Karpas-422 (cell line): ENCODE measurements around the gene PRKG1. TPM values are rescaled to one million over a fixed set of nuclear protein-coding genes. Genes with fewer than 3 reads are reported as not detected.

ENCODE experiments used
- DNase-seq: peaks from one replicate; pipeline ENCODE4 v3.0.0-alpha.2; 2015
- H2AFZ ChIP-seq: fragments of 200-600 bp; sonication (generic); 2 replicates; pipeline ENCODE4 v1.6.1; 2014; ENCODE audit warnings: antibody characterized with exemption, low read length, mixed read lengths
- H3K27ac ChIP-seq: fragments of 200-600 bp; sonication (generic); 2 replicates; pipeline ENCODE4 v1.5.1; 2014; ENCODE audit warnings: mild to moderate bottlenecking, low read length, moderate library complexity
- H3K27me3 ChIP-seq: fragments of 200-600 bp; sonication (generic); 2 replicates; pipeline ENCODE4 v1.6.1; 2014; ENCODE audit warnings: low read length, mixed read lengths
- H3K36me3 ChIP-seq: fragments of 200-600 bp; sonication (generic); 2 replicates; pipeline ENCODE4 v1.6.1; 2014; ENCODE audit warnings: low read length, mixed read lengths; ENCODE audit not compliant: insufficient read depth
- H3K4me1 ChIP-seq: fragments of 200-600 bp; sonication (generic); 2 replicates; pipeline ENCODE4 v1.6.1; 2014; ENCODE audit warnings: mild to moderate bottlenecking, low read length, mixed read lengths
- H3K4me2 ChIP-seq: fragments of 200-600 bp; sonication (generic); 2 replicates; pipeline ENCODE4 v1.6.1; 2014; ENCODE audit warnings: low read length, low read depth, mild to moderate bottlenecking; ENCODE audit not compliant: poor library complexity, severe bottlenecking
- H3K4me3 ChIP-seq: fragments of 200-600 bp; sonication (generic); 2 replicates; pipeline ENCODE4 v1.5.1; 2014; ENCODE audit warnings: mild to moderate bottlenecking, antibody characterized with exemption, low read length, mixed read lengths
- H3K79me2 ChIP-seq: fragments of 200-600 bp; sonication (generic); 2 replicates; pipeline ENCODE4 v1.6.1; 2014; ENCODE audit warnings: mild to moderate bottlenecking, low read length, mixed read lengths
- H3K9ac ChIP-seq: fragments of 200-600 bp; sonication (generic); 2 replicates; pipeline ENCODE4 v1.6.0; 2014; ENCODE audit warnings: low read length
- H3K9me2 ChIP-seq: fragments of 200-600 bp; sonication (generic), shearing (Covaris generic); replicated peaks from 2 replicates; pipeline ENCODE4 v1.6.0; 2014; ENCODE audit warnings: mild to moderate bottlenecking, low read length, moderate library complexity; ENCODE audit not compliant: insufficient read depth
- H3K9me3 ChIP-seq: fragments of 300-700, 200-600 bp; sonication (generic); 2 replicates; pipeline ENCODE4 v1.6.1; 2014; ENCODE audit warnings: low read length, mixed read lengths
- H4K20me1 ChIP-seq: fragments of 200-600 bp; sonication (generic); 2 replicates; pipeline ENCODE4 v1.6.1; 2014; ENCODE audit warnings: mild to moderate bottlenecking, antibody characterized with exemption, low read length, low read depth; ENCODE audit not compliant: insufficient read depth
- total RNA-seq: library from RNA; depleted of rRNA; stranded (reverse); fragments of >200 nt; shearing (Covaris generic); gene quantifications from 2 replicates; pipeline ENCODE4 v1.2.3, GENCODE V29; 2014; ENCODE audit warnings: low replicate concordance

The PRKG1 gene
- total RNA-seq, 1 experiment from 2014 or later = not detected

DNA sequence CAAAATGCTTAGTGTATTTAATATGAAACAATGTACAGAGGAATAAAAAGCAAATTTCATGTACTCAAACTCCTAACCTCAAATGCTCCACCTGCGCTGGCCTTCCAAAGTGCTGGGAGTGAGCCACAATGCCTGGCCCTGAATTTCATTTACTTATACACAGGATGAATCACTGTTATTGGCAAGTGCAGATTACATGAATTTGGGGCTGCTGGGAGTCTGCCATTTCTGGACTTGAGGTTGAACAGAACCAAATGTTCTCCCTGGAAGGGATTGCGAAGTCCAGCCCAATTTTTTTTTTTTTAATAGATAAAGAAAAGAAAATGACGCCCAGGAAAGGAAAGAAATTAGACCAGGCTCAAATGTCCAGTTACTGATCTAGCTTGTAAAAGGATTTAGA is 631.9 kb downstream of the PRKG1 start:
- no peak overlapping the region for H2AFZ ChIP-seq
- H3K27me3 ChIP-seq = no peaks in the 10 kb centered on the region
- no peaks in the 10 kb centered on the region for H3K9me2 ChIP-seq
- no peak overlapping the region for H3K4me2 ChIP-seq
- no peak overlapping the region for H3K9ac ChIP-seq
- no peaks in the 10 kb centered on the region for H3K4me1 ChIP-seq
- no peak overlapping the region for H3K4me3 ChIP-seq
- H3K36me3 ChIP-seq = no peaks in the 10 kb centered on the region
- no peaks in the 10 kb centered on the region for H4K20me1 ChIP-seq
- H3K27ac ChIP-seq = no peak overlapping the region
- DNase-seq = no peak
- no peaks in the 10 kb centered on the region for H3K9me3 ChIP-seq
- H3K79me2 ChIP-seq = no peaks in the 10 kb centered on the region

DNA sequence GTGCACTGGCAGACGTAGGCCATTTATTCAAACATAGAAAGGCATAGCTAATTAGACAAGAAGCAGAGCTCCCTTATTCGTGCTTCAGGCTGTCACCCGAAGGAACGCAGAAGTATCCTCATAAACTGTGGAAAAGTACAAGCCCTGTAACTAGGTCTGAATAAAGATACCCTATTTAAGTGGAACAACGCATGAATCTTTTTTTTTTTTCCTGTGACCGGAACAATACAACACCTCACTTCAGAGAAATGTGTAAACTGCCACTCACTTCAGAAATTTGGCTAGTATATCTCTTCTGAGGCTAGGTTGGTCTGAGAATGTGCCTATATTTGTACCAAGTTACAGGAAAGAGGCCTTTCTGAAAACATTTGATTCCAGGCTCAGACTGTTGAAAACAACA is 633.1 kb downstream of the PRKG1 start:
- no peak overlapping the region for H3K4me3 ChIP-seq
- H3K4me2 ChIP-seq = no peak overlapping the region
- no peak overlapping the region for H2AFZ ChIP-seq
- no peaks in the 10 kb centered on the region for H3K9me3 ChIP-seq
- no peak for DNase-seq
- H3K27me3 ChIP-seq = no peaks in the 10 kb centered on the region
- no peaks in the 10 kb centered on the region for H3K9me2 ChIP-seq
- H3K79me2 ChIP-seq = no peaks in the 10 kb centered on the region
- no peaks in the 10 kb centered on the region for H4K20me1 ChIP-seq
- no peaks in the 10 kb centered on the region for H3K4me1 ChIP-seq
- H3K9ac ChIP-seq = no peak overlapping the region
- no peak overlapping the region for H3K27ac ChIP-seq
- H3K36me3 ChIP-seq = no peaks in the 10 kb centered on the region

DNA sequence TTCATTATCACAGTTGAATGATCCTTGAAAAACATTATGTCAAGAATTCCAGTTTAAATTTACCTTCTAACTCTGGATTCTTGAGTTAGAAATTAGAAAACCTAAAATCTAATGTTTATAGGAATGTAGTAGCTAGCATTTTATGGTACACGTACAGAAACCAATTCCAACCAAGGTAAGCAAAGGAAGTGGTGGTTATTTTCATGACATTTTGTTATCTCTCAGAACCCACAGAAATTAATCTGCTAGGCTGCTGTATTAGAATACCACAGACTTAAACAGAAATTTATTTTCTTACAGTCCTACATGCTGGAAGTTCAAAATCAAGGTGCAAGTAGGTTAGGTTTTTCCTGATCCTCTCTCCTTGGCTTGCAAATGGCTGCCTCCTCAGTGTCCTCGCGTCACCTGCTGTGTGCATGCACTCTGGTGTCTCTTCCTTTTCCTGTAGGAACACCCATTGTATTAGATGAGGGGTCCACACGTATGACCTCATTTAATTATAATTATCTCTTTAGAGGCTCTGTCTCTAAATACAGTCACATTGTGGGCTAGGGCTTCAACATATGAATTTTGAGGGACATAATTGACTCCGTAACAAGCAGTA is 633.6 kb downstream of the PRKG1 start:
- DNase-seq = no peak
- no peaks in the 10 kb centered on the region for H3K36me3 ChIP-seq
- H4K20me1 ChIP-seq = no peaks in the 10 kb centered on the region
- no peaks in the 10 kb centered on the region for H3K27me3 ChIP-seq
- no peak overlapping the region for H3K4me2 ChIP-seq
- no peaks in the 10 kb centered on the region for H3K79me2 ChIP-seq
- no peak overlapping the region for H2AFZ ChIP-seq
- H3K4me3 ChIP-seq = no peak overlapping the region
- H3K9me2 ChIP-seq = no peaks in the 10 kb centered on the region
- no peaks in the 10 kb centered on the region for H3K4me1 ChIP-seq
- no peaks in the 10 kb centered on the region for H3K9me3 ChIP-seq
- no peak overlapping the region for H3K27ac ChIP-seq
- no peak overlapping the region for H3K9ac ChIP-seq

DNA sequence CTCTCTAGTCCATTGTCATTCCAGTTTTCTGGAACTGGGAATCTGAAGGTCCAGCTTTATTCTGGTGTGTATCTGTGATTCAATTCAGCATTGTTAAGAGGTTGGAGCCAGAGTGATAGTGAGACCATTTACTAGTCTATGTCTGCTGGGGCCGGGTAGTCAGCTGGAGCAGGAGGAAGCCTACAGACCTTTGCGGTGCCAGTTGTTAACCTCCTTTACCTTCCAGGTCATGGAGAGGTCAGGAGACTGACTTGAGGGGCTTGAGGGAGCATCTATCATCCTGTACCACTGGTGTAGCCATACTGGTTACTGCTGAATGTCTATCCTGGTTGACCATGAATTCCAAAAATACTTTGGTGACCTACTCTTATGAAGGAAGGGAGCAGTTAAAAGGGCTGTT is 634.3 kb downstream of the PRKG1 start:
- Histone ChIP-seq H3K9me2 (no peaks in the 10 kb centered on the region), H4K20me1 (no peaks in the 10 kb centered on the region), H3K9ac (no peak overlapping the region), H3K27ac (no peak overlapping the region), H3K4me3 (no peak overlapping the region), H3K9me3 (no peaks in the 10 kb centered on the region), H3K4me1 (no peaks in the 10 kb centered on the region), H3K36me3 (no peaks in the 10 kb centered on the region), H3K4me2 (no peak overlapping the region), H3K79me2 (no peaks in the 10 kb centered on the region), H3K27me3 (no peaks in the 10 kb centered on the region), H2AFZ (no peak overlapping the region)
- no peak for DNase-seq

DNA sequence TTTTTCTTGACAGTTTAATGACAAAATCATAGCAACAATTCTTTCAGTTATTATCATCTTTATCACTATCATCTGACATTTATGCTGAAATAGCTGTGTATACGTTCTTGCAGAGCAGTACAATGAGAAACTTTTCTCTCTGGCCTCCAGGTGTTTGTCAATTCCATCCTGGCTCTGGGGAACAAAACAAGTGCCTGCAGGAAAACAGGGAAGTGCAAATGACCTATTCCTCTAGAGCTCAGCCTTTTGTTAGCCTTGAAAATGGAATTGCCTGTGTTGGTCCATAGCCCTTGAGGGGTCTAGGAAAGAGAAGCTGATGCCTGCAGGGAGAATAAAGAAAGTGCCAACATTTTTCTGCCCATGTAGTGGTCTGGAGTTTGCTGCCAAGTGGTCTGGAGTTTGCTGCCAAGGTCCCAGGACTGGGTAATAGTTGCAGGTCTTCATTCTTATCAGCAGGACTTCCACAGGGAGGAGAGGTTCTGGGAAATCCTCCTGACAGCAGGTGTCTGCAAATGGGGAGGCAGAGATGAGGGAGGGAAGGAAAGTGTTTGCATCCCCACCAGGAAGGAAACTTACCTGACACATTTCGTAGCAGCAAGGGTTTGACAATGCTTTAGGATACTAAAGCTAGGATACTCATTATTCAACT is 635.2 kb downstream of the PRKG1 start:
- no peak overlapping the region for H3K9ac ChIP-seq
- no peak overlapping the region for H3K27ac ChIP-seq
- no peaks in the 10 kb centered on the region for H3K36me3 ChIP-seq
- H3K9me3 ChIP-seq = no peaks in the 10 kb centered on the region
- H3K27me3 ChIP-seq = no peaks in the 10 kb centered on the region
- H3K4me2 ChIP-seq = no peak overlapping the region
- no peaks in the 10 kb centered on the region for H3K4me1 ChIP-seq
- no peaks in the 10 kb centered on the region for H3K79me2 ChIP-seq
- no peaks in the 10 kb centered on the region for H3K9me2 ChIP-seq
- no peak overlapping the region for H3K4me3 ChIP-seq
- H2AFZ ChIP-seq = no peak overlapping the region
- no peak for DNase-seq
- H4K20me1 ChIP-seq = no peaks in the 10 kb centered on the region

DNA sequence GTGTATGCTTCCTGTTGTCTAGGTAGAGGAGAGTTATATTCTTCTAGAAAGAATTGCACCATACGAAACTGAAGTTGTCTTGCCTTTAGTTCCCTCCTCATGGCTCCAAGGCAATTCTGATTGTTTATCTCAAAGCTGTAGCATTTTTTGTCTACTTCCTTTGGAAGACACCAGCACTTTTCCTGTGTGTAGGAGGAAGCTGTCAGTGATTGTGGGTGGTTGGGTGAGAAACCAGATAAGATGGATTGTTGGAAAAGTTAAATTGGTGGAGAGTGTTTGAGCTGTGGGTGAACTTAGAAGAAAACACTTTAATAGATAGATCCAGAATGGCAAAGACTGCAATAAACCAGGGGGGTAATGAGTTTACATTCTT is 637.2 kb downstream of the PRKG1 start:
- no peak overlapping the region for H3K4me2 ChIP-seq
- H3K4me1 ChIP-seq = no peaks in the 10 kb centered on the region
- H3K9me2 ChIP-seq = no peaks in the 10 kb centered on the region
- H3K79me2 ChIP-seq = no peaks in the 10 kb centered on the region
- no peaks in the 10 kb centered on the region for H3K27me3 ChIP-seq
- DNase-seq = no peak
- H2AFZ ChIP-seq = no peak overlapping the region
- no peaks in the 10 kb centered on the region for H4K20me1 ChIP-seq
- H3K36me3 ChIP-seq = no peaks in the 10 kb centered on the region
- H3K9ac ChIP-seq = no peak overlapping the region
- no peak overlapping the region for H3K4me3 ChIP-seq
- no peaks in the 10 kb centered on the region for H3K9me3 ChIP-seq
- no peak overlapping the region for H3K27ac ChIP-seq

DNA sequence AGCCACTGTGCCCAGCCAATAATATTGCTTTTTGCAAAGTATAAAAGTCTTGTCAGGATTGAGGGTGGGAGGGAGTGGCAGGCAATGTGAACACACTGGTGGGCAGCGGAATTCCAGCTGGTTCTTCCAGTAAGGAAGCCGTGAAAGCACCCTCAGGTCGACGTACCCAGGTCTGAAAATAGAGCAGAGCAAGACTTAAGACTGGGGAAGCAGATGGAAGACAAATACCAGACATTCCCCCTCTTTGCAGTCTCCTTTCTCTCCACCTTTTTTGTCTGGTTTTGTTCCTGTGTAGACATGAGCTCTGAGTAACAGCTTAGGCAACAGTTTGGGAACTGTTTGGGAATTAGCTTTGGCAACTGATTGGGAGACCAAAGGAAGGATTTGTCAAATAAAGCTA is 642.7 kb downstream of the PRKG1 start:
- H4K20me1 ChIP-seq = no peaks in the 10 kb centered on the region
- no peaks in the 10 kb centered on the region for H3K9me2 ChIP-seq
- no peaks in the 10 kb centered on the region for H3K79me2 ChIP-seq
- H3K4me1 ChIP-seq = no peaks in the 10 kb centered on the region
- no peaks in the 10 kb centered on the region for H3K27me3 ChIP-seq
- DNase-seq = no peak
- no peaks in the 10 kb centered on the region for H3K9me3 ChIP-seq
- H3K36me3 ChIP-seq = no peaks in the 10 kb centered on the region
- H3K27ac ChIP-seq = no peak overlapping the region
- H2AFZ ChIP-seq = no peak overlapping the region
- no peak overlapping the region for H3K9ac ChIP-seq
- H3K4me2 ChIP-seq = no peak overlapping the region
- no peak overlapping the region for H3K4me3 ChIP-seq

DNA sequence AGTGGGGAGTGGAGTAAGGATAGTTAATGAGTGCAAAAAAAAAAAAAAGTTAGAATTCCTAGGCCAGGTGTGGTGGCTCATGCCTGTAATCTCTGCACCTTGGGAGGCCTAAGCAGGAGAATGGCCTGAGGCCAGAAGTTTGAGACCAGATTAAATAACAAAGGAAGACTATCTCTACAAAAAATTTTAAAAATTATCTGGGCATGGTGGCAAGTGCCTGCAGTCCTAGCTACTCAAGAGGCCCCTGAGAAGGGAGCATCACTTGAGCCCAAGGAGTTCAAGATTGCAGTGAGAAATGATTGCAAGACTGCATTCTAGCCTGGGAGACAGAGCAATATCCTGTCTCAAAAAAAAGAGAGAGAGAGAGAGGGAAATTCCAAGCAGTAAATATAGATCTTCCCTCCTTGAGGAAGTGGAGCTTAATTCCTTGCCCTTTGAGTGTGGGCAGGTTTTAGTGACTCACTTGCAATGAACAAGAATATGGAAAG is 644.6 kb downstream of the PRKG1 start:
- no peak overlapping the region for H3K27ac ChIP-seq
- no peaks in the 10 kb centered on the region for H3K4me1 ChIP-seq
- H3K36me3 ChIP-seq = no peaks in the 10 kb centered on the region
- 0 out of 2 replicates have a peak, but pooled peaks cover 2% of the 10 kb centered on the region for H3K9me3 ChIP-seq
- no peaks in the 10 kb centered on the region for H3K79me2 ChIP-seq
- no peak overlapping the region for H2AFZ ChIP-seq
- H4K20me1 ChIP-seq = no peaks in the 10 kb centered on the region
- H3K9ac ChIP-seq = no peak overlapping the region
- no peaks in the 10 kb centered on the region for H3K9me2 ChIP-seq
- H3K4me3 ChIP-seq = no peak overlapping the region
- H3K4me2 ChIP-seq = no peak overlapping the region
- no peak for DNase-seq
- H3K27me3 ChIP-seq = no peaks in the 10 kb centered on the region
